ENCODE measurements around the gene RELA.

The RELA gene

DNA sequence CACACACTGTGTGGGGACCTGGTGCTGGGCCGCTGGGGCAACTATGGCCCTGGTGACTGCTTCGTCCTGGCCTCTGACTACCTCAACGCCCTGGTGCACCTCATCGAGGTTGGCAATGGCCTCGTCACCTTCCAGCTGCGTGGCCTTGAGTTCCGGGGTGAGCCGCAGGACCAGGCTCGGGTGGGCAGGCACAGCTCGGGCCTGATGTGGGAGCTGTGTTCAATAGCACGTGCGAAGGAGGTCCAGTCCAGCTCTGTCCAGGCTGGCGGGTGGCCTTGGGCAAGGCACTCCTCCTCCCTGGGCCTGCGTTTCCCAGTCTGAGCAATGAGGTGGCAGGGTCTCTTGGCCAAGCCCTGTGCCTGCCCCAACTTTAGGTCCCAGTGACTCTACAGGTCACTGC is 33.1 kb downstream of the RELA start:
- DNase-seq, result no peak

DNA sequence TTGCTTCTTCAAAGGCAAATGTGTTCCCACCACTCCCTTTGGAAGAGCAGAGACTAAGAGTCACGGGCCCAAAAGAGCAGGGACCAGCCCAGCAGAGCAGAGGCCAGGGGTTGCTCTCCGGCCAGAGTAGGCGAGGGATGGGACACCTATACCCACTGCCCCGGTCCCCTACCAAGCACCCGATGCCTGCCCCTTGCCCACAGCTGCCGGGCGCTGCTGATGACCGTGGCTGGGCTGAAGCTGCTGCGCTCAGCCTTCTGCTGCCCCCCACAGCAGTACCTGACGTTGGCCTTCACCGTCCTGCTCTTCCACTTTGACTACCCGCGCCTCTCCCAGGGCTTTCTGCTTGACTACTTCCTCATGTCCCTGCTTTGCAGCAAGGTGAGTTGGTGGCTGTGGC is 35.5 kb downstream of the RELA start:
- no peak for DNase-seq

GRCh38 chr11:65625628-65626342 is 36.9 kb downstream of the RELA start:
- DNase-seq, result peak; percentile 59 to 65

- DNase-seq, result no peak
Measured at GRCh38 chr11:65624931-65625627, 37.6 kb downstream of the RELA start.

- DNase-seq, result no peak
Measured at GRCh38 chr11:65623852-65624616, 38.7 kb downstream of the RELA start.

DNA sequence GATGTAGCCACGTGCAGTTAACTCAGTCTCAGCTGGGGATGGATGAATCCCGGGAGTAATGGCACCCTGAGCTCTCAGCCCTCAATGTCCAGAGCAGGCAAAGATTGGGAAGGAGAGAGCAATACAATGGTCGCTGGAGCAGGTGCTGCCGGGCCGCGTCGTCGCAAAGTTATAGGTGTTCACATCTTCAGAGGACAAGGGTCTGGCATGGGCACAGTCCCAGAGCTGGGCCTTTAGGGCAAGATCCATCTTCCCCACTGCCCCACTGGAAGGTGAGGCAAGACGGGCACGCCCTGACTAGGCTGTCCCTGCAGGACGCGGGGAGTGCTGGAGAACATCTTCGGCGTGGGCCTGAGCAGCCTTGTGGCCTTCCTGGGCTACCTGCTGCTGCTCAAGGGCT is 39.5 kb downstream of the RELA start:
- no peak for DNase-seq

GRCh38 chr11:65622011-65622410 is 40.7 kb downstream of the RELA start:
- DNase-seq, result no peak

GRCh38 chr11:65621460-65621859 is 41.3 kb downstream of the RELA start:
- no peak for DNase-seq

GRCh38 chr11:65620666-65621065 is 42.0 kb downstream of the RELA start:
- no peak for DNase-seq

DNA sequence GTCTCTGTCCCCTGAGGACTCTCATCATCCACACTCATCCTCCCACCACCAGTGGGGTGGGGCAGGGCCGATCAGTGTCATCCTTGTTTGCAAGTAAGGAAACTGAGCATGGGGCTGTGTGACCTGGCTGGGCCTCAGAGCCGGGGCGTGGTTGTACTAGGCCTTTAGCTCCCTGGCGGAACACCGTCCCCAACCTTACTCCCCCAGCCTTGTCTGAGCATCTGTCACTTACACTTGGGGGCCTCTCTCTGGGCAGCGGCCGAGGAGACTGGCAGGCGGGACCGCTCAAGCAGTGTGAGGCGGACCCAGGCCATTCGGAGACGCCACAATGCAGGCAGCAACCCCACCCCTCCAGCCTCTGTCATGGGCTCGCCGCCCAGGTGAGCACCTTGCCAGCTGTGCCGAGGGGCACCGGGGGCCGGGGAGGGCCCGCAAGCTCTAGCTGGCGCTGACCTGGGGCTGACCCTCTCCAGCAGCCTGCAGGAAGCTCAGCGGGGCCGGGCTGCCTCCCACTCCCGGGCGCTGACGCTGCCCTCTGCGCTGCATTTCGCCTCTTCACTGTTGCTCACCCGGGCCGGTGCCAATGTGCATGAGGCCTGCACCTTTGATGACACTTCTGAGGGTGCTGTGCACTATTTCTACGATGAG is 43.3 kb downstream of the RELA start:
- DNase-seq, result no peak

DNA sequence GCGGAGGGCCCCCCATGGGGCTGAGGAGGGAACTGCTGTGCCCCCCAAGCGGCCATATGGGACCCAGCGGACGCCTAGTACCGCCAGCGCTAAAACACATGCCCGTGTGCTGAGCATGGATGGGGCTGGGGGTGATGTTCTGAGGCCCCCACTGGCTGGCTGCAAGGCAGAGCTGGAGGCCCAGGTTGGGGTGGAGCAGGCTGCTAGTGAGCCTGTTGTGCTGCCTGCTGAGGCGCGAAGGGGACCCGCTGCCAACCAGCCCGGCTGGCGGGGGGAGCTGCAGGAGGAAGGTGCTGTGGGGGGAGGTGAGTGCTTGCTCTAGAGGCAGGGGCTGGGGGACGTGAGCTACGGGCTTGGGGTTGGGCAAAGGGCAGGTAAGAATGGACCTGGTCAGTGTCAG is 44.0 kb downstream of the RELA start:
- DNase-seq, result no peak

GRCh38 chr11:65617990-65618751 is 44.5 kb downstream of the RELA start:
- no peak for DNase-seq

DNA sequence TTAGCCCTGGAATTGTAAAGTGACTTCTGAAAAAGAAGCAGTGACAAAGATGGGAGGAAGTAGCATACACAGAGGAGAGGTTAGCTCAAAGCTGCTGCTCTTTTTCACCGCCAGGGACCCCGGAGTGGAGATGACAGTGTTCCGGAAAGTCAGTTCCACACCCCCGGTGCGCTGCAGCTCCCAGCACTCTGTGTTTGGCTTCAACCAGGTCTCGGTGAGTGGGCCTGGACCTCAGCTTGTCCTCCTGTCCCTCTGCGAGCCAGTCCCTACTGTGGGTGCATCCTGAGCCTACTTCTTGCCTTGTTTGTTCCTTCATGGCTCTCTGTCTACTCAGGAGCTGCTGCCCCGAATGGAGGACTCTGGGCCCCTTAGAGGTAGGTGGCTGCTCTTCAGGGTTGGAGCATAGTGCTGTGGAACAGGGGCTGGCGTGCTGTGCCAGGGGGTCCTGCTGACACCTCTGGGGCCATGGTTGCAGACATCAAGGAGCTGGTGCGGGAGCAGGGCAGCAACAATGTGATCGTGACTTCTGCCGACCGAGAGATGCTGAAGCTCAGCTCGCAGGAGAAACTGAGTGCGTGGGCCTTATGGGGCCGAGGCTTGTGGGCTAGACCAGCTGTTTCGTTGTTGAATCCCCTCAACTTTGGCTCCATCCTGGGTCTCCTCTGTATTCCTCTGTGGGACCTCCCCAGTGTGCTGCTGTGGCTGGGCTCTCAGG is 45.4 kb downstream of the RELA start:
- DNase-seq, result no peak

DNA sequence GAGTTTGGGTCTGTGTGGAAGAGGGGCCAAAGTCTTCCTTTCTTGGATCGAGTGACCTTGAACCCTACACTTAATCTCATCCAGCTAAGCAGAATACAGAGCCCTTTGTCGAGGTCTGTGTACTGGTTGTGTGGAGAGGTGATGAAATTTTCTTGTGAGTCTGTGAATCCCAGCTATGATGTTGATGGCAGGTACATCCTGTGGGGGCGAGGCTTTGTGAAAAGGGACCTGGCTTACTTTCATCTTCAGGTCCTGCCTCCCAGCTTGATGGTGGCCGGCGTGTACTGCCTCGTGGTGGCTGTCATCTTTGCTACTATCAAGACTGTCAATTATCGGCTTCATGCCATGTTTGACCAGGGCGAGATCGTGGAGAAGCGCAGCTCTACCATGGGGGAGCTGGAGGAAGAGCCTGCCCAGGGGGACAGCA is 46.1 kb downstream of the RELA start:
- no peak for DNase-seq

DNA sequence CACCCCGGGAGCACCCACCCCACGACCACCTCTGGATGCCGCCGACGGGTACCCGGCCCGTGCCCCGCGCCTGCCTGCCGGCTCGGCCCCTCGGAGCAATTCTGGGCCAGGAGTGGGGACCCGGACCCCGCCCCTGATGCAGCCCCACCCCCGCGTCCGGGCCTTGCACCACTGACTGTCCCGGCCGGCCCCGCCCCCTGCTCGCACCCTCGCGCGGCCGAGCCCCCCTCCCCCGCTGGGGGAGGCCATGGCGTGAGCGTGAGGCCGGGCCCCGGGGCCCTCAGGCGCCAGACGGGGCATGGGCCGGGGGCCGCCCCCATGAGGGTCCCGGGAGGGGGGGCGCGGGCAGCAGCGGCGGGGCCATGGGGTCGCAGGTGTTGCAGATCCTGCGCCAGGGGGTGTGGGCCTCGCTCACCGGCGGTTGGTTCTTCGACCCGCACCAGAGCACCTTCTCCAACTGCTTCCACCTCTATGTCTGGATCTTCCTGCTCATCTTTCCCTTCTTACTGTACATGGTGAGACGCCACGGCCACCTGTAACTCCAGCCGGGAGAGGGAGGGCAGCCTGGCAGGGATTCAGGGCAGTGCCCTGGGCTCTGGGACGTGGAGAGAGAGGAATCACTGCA is 46.7 kb downstream of the RELA start:
- peak; percentile 58 to 69 for DNase-seq

DNA sequence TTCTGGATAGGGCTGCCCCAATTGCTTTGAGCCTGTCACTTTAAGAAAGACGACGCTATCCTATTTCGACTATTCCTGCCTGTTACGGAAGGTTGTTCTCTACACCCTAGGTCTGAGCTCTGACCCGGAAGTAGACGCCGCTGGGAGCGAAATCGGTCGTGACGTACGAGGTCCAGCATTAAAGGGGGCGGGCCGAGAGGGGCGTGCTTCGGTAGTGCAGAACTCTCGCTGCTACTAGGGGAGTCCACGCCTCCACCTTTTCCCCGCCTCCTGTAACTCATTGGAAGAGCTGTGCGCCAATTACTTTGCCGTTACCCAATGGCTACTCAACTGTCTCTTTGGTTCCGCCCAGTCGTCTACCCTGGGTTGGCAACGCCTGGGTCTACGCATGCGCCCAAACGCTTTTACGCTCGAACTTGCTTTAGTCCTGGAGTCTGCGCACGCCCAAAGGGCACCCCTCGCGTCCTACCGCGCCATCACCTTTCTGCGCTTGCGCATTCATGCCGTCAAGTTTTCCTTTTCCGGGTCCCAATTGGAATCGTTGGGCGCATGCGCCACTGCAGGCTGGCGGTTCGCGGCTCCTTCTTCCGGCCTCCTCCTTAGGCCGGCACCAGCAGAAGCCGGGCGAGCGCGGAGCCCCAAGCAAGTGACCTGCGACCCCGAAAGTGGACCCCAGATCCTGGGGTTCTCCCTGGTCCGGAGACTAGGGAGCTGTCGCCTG is 47.3 kb downstream of the RELA start, which contains the start of gene PCNX3:
Gene PCNX3 (plus strand): TSS at position 548 of the 721 bp plus-strand sequence. CDS start 536 bp downstream, outside the sequence.
- DNase-seq, result peak; percentile 100

DNA sequence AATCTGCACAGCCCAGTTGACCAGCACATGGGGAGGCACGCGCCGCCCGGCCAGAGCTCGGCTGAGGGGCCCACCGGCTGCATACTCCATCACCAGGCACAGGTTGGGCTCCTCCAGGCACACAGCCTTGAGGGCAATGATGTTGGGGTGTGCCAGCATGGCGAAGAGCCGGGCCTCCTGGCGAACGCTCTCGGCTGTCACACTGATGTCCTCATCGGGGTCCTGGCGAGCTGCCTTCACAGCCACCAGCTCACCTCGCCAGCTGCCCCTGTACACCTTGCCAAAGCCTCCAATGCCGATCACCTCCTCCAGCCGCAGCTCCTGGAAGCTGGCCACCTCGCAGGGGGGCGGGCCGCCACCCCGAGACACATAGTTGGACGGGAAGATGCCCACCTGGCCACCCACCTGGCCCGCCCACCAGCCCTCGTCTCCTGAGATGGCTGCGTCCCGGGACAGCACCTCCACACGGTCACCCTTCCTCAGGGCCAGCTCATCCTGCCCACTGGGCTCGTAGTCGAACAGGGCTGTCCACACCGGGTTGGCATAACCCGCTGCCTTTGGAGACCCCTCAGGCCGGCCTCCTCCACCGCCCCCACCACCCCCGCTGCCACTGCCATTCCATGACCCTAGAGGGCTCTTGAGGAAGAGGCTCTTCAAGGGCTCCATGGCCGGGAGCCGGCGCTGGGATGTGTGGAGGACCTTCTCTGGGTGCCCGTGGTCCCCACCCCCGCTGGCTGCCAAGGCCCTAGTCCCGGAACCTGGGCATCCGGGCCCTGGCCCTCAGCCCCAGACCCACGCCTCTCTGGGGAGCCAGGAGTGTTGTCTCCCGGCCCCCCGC is 49.4 kb downstream of the RELA start:
- no peak for DNase-seq

- no peak for DNase-seq
Measured at GRCh38 chr11:65612691-65613090, 50.0 kb downstream of the RELA start.

- no peak for DNase-seq
Measured at GRCh38 chr11:65611758-65612603, 50.7 kb downstream of the RELA start.
